ENCODE measurements around the gene CDK11A.
"Not testable (repeated sequence)": the region's sequence is repeated elsewhere in the genome, so short reads cannot be mapped to it uniquely, and the experiment has no call there.

DNA sequence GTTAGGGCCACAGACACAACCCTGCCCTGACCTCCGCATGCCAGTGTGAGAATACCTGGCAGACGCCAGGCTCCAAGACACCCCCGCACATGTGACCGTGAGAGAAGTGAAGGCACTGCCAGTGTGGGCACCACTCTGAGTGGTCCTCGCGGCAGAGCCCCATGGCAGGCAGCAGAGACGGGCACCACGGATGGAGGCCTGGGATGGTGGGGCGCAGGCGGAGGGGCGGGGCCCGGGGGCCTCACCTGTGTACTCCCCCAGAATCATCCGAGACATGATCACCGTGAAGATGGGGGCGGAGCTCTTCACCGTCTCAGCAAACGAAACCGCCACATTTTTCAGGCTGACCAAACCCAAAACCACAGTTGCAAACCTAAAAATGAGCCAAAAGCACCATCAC lies 48.9 kb downstream of the CDK11A start:
- TF ChIP-seq, protein P1, sequence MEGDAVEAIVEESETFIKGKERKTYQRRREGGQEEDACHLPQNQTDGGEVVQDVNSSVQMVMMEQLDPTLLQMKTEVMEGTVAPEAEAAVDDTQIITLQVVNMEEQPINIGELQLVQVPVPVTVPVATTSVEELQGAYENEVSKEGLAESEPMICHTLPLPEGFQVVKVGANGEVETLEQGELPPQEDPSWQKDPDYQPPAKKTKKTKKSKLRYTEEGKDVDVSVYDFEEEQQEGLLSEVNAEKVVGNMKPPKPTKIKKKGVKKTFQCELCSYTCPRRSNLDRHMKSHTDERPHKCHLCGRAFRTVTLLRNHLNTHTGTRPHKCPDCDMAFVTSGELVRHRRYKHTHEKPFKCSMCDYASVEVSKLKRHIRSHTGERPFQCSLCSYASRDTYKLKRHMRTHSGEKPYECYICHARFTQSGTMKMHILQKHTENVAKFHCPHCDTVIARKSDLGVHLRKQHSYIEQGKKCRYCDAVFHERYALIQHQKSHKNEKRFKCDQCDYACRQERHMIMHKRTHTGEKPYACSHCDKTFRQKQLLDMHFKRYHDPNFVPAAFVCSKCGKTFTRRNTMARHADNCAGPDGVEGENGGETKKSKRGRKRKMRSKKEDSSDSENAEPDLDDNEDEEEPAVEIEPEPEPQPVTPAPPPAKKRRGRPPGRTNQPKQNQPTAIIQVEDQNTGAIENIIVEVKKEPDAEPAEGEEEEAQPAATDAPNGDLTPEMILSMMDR (IDR thresholded peaks at IDR 0.05; ENCODE audit: control extremely low read depth in 1 of 3, insufficient read depth in 1 of 3, low read depth in 1 of 3, low read length in 3 of 3): not testable (repeated sequence)
- TF ChIP-seq HDAC2 (IDR thresholded peaks at IDR 0.05; ENCODE audit: borderline replicate concordance in 1 of 2, low read depth in 2 of 2, low read length in 2 of 2); CEBPB (IDR thresholded peaks at IDR 0.05; ENCODE audit: low read depth, low read length); NANOG (IDR thresholded peaks at IDR 0.05; ENCODE audit: insufficient read depth, low read depth, low read length, poor library complexity, severe bottlenecking); RBBP5 (IDR thresholded peaks at IDR 0.05; ENCODE audit: borderline replicate concordance, low read depth, low read length); SIN3A (conservative IDR thresholded peaks at IDR 0.05 in 1 of 2, IDR thresholded peaks at IDR 0.05 in 1 of 2; ENCODE audit: low read depth in 1 of 2, low read length in 2 of 2); BRCA1 (IDR thresholded peaks at IDR 0.05; ENCODE audit: low read depth, low read length); JUND (IDR thresholded peaks at IDR 0.05; ENCODE audit: low read length); JUN (IDR thresholded peaks at IDR 0.05; ENCODE audit: low read depth, low read length); POLR2A (IDR thresholded peaks at IDR 0.05; ENCODE audit: control extremely low read depth in 1 of 2, low read depth in 2 of 2, low read length in 2 of 2); EP300 (IDR thresholded peaks at IDR 0.05; ENCODE audit: borderline replicate concordance in 1 of 2, low read depth in 2 of 2, low read length in 2 of 2); RAD21 (IDR thresholded peaks at IDR 0.05 in 1 of 2, conservative IDR thresholded peaks at IDR 0.05 in 1 of 2; ENCODE audit: low read depth in 2 of 2, low read length in 2 of 2): not testable (repeated sequence)
- TF ChIP-seq, protein P2, sequence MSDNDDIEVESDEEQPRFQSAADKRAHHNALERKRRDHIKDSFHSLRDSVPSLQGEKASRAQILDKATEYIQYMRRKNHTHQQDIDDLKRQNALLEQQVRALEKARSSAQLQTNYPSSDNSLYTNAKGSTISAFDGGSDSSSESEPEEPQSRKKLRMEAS (IDR thresholded peaks at IDR 0.05): not testable (repeated sequence)
- TF ChIP-seq, protein P3, sequence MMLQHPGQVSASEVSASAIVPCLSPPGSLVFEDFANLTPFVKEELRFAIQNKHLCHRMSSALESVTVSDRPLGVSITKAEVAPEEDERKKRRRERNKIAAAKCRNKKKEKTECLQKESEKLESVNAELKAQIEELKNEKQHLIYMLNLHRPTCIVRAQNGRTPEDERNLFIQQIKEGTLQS (IDR thresholded peaks at IDR 0.05; ENCODE audit: insufficient read depth, low read depth, low read length): not testable (repeated sequence)
